GM21367 (cell line): ENCODE results near the gene SDHD.

Experiments
- ATAC-seq: cut with Tn5 transposase; IDR thresholded peaks from one replicate; pipeline ENCODE4 v1.9.1; 2021; ENCODE audit not compliant: unreplicated experiment

Gene SDHD

DNA sequence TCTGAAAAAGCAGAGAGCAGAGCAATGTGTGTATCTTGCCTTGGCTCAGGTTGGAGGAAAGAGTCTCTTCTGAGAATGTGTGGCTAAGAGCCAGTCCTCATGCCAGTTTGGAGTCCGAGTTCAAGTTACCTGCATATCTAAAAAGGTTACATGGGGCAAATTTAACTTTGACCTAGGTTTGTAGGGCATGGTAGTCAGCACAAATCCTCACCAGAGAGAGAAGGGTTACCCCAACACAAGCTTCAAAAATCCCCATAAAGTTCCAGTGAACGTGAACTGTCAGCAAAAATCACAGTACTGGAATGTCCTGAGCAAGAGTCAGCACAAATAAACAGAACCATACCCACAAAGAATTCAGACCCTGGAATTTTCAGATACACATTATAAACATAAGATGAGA lies 13.8 kb downstream of the SDHD start:
- no peak for ATAC-seq

DNA sequence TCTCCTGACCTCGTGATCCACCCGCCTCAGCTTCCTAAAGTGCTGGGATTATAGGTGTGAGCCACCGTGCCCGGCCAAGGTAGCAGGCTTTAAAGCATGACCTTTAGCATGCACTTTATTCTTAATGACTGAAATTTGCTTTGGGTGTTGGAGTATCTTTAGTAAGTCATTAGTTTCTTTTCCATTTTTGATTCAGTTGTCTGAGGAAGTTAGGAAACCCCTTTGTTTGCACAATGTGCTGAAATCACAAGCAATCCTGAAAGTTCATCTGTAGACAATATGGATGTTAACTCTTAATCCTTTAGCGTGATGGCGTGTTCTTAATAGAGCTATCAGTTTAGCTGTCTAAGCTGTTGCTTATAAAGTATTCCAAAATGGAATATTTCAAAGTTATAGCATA lies 16.8 kb downstream of the SDHD start:
- ATAC-seq: no peak

DNA sequence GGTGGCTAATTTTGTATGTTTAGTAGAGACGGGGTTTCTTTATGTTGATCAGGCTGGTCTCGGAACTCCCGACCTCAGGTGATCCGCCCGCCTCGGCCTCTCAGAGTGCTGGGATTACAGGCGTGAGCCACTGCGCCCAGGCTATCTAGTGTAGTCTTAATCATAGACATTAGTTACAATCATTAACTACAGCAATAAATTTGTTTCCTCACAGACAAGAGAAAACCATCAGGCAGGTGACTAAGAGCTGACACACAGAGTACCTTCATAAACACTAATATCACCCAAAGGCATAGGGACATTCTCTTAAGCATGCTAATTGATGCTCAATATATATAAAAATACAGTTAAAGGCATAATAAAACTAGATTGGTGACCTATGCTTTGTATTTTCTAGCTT lies 19.4 kb downstream of the SDHD start:
- no peak for ATAC-seq

DNA sequence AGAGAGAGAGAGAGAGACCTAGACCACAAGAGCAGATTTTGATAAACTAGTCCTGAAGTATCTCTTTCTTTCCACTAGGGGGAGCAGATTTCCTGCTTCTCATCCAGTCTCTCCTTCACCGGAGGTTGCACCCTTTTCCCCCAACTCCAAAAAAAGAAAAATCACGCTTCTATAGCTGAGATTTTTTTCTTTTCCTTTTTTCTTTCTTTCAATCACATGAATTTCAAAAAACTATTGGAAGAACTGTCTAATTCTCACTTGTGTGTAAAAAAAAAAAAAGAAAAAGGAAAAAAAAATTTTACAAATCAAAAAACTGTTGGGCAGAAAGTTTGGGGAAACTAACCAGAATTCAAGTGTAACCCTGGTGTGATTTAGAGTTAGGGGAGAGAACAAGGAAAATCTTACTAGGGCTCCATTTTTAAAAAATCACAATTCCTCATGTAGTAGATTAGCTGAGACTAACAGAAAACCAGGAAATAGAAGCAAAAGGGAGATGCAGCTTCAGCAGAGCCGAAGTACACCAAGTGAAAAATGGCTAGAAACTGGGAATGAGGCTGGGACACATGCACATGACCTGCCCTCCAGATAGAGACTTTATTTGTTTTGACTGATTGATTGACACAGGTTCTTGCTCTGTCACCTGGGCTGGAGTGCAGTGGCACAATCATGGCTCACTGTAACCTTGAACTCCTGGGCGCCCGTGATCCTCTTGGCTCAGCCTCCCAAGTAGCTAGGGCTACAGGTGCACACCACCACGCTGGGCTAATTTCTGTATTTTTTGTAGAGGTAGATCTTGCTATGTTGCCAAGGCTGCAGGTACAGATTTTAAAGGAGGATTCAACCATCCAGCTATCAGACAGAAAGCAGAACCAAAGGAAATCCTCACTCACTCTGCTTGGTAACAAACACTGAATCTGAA lies 27.1 kb downstream of the SDHD start:
- no peak for ATAC-seq

DNA sequence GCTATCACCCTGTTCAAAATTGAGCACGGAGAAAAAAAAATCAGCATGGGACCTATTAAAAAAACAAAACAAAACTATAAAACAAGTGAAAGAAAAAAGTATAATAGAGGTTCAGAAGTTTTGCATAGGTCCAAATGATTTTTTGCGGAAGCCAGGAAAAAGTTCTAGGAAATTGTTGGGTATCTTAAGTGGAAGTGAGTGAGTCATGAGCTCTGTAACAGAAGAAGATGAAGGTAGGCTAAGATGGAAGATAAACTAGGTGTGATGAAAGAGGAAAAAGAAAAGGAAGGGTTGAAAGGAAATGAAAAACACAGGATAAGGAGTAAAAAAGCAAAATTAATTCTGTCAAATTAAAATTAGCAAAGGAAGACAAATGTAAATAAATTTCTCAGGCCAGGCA lies 27.8 kb downstream of the SDHD start:
- ATAC-seq: no peak

DNA sequence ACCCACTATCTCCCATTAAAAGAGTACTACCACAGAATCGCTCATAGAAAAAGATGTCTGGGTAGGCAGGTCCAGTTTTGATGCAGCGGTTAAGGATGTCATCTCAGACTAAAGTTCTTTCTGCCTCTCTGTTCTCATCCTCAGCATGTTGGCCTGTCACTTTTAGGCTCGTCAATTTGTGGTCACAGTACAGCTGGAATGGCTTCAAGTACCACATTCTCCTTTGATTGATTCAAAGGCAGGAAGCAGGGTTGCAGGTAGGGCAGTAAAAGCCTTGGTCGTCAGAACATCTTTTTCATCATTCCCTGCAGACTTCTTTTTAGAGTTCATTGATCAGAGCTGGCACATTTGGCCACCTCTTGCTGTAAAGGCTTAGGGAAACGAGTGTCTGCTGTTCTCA lies 28.7 kb downstream of the SDHD start:
- no peak for ATAC-seq

DNA sequence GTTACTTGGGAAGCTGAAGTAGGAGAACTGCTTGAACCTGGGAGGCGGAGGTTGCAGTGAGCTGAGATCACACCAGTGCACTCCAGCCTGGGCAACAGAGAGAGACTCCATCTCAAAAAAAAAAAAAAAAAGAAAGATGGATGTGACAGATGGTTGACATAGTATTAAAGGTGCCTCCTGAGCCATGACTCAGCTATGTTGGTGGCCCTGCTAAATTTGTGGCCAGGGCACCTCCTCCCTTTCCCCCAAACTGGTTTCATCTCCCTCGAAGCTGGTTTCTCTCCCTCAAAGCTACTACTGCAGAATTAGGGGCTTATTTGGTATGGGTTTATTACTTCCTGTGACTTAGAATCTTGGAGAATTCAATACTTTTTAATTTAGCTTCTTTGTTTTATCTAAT lies 31.5 kb downstream of the SDHD start:
- ATAC-seq: no peak

DNA sequence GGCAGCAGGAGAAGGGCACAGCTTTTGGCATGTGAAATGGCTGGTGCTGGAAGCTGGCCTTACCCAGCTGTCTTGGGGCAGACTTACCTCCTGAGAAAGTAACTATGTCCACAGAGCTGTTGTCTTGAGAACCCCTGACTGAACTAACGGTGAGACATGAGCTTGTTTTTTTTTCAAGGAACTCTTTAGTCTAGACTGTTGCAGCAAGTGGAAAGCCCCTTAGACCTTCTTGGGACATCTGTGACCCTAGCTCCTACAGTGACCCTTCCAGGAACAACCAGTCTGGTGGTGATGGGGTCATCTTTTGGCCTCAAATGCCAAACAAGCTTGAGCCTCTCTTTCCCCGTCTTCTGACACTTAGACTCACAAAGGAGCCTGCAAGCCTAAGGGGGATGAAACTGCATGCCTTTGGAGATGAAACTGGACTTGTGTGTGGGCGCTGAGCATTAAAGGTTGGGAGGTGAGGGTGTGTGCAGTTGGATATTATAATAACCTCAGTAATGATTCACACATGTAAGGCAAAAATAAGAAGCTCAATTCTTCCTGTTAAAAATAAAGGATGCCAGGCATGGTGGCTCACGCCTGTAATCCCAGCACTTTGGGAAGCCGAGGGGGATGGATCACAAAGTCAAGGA lies 35.4 kb downstream of the SDHD start:
- ATAC-seq: no peak

DNA sequence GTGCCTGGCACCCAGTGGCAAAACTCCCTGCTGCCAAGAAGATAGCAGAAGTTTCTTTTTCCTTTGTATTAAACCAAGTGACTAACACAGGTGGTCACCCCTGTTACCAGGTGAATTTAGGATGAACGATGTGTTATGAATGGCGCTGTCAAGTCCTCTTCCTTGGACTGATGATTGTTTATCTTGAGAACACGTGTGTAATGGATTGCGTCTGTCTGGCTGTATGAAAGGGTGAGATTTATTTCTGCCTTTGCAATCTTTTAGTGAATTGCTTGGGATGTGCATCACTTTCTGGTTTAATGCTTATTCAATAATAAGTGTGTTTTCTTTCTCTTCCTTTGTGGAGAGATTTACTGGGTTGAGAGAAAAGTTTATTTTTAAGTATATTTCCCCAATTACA lies 36.5 kb downstream of the SDHD start:
- no peak for ATAC-seq

DNA sequence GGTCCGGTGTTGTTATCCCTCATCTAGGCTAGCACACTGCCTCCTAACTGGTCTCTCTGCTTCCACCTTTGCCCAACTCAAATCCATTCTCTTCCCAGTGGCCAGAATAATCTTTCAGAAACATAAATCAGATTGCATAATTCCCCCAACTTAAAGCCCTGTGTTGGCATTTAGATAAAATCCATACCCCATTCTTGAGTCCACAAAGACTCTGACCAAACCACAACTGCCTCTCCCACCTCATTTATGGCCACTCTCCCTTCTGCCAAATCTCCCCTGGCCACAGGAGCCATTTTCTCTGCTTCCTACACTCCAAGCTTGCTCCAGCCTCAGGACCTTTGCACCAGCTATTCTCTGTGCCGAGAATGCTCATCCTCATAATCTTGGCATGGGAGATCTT lies 40.4 kb downstream of the SDHD start:
- no peak for ATAC-seq

DNA sequence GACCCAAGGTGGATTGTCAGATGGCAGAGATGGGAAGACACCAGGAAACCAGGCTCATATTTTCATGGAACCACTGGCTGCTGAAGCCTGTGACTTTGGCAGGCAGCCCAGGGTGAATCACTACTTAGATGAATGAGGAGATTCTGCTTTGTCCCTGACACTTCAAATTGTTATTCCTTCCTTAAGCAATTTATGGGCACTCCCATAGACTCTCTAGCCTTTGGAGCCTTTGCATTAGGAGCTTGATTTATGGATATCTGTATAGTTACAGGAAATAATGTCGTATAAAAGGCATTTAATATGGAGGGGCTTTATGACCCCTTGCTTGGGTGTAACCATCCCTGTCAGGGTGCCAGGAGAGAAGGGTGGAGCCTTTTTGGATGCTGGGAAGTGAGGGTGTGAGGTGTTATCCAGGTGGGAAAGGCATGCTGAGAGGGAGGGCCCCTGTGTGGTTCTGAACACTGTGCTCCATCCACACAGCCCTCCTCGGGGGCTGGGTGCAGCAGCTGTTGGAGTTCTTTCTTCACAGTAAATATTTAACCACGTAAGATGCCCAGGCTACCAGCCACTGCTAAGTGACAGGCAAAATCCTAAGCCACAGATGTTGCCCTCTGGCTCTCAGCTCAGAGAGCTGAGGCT lies 41.9 kb downstream of the SDHD start:
- no peak for ATAC-seq

DNA sequence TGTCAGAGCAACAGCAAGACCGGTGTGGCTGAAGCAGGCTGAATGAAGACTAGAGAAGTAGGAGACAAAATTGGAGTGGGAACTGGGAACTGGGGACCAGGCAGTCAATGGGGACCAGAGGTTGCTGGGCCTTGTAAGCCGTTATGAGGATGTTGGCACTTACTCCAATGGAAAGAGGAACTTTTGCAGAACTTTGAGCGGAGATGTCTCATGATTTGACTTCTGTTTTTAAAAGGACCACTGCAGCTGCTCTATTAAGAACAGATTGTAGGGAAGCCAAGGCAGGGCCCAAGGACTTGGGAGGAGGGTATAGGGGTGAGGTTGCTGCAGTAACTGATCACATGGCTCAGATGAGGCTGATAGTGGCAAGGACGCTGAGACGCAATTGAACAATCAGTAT lies 43.0 kb downstream of the SDHD start:
- ATAC-seq: no peak

DNA sequence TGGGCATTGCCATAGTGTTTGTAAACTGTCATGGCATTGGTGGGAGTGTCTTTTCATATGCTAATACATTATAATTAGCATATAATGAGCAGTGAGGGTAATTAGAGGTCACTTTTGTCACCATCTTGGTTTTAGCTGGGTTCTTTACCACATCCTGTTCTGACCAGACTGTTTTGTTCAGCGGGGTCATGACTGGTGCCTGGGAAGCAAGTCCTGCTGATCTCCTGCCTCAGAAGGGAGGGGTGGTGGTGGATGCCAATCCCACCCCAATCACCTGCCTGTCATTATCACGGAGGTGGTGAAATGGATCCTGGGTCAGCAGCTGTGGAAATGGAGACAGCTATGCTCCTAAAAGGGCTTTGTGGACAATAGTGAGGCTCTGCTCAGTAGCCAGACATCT lies 46.1 kb downstream of the SDHD start:
- ATAC-seq: no peak

DNA sequence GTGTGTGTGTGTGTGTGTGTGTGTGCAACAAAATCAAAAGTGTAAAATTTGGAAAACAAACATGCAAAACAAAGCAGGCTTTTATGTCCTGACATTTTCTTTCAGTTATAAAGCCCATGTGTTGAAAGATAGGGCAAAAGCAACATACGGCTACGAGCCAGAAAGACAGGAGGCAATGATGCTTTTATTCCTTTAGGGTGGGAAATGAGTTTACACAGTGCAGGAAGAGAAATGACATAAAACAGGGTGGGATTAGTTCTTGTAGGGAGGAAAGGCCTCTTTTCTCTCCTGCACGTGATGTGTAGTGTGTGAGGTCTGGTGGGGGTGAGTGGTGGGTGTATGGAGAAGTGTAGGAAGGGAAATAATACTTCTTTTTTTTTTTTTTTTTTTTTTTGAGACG lies 47.8 kb downstream of the SDHD start:
- ATAC-seq: no peak

DNA sequence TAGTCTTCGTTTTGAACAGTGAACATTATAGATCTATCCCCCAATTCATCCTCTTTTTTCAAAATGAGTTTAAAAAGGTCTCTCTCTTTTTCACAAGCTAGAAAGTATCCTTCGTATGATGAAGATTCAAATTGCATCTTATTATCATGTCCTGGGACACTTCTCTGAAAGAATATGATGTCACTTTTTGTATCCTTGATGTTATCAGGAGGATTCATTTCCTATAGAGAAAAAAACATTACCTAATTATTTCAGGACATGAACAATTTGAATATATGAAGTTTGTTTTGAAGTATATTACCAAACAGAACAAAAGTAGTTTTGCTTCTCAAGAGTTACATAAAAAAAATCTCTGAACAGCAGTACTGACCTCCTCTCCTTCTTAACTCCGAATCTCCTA lies 56.9 kb downstream of the SDHD start:
- ATAC-seq: no peak
